ENCODE data around the gene UHRF2.
"Not testable (repeated sequence)": the region's sequence is repeated elsewhere in the genome, so short reads cannot be mapped to it uniquely, and the experiment has no call there.

UHRF2 gene

DNA sequence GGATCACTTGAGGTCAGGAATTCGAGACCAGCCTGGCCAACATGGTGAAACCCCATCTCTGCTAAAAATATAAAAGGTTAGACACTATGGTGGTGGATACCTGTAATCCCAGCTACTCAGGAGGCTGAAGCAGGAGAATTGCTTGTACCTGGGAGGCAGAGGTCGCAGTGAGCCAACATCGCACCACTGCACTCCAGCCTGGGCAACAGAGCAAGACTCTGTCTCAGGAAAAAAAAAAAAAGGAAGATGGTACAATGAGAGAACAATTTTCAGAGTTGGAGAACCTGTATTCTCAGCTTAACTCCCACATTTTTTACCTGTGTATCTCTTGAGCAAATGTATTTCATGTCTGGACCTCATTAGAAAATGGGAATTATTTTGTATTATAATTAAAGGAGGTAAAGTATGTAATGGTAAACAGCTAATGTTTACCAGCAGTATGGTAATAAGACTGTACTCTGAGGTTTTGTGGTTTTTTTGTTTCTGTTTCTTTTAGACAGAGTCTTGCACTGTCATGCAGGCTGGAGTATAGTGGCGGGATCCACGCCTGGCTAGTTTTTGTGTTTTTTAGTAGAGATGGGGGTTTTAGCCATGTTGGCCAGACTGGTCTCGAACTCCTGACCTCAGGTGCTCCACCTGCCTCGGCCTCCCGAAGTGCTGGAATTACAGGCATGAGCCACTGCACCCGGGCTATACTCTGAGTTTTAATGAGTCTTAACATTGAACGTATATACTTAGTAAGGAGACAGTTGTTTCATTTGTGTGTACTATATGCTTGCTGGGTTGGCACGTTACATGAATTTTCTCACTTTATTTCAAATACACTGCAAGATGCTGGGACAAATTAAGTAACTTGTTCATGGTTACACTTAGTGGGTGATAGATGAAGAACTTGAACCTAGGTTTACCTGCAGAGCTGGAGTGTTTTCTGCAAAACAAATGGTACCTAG lies 16.2 kb downstream of the UHRF2 start:
- no peak for DNase-seq (ENCODE audit: low spot score)

DNA sequence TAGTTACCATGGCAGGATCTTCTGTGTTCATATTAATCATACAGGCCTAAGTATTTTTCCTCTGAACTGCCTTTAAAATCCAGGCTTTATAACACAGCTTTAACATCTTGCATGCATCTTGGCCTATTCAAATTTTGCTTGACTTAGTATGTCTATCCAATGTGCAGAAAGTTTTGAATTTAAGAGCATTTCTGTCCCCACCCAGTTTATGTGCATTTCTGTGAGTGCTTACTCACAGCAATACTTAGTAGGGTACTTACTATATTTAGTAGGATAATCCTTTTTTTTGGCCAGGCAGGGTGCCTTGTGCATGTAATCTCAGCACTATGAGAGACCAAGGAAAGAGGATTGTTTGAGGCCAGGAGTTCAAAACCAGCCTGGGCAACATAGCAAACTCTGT lies 18.0 kb downstream of the UHRF2 start:
- no peak for DNase-seq (ENCODE audit: low spot score)

DNA sequence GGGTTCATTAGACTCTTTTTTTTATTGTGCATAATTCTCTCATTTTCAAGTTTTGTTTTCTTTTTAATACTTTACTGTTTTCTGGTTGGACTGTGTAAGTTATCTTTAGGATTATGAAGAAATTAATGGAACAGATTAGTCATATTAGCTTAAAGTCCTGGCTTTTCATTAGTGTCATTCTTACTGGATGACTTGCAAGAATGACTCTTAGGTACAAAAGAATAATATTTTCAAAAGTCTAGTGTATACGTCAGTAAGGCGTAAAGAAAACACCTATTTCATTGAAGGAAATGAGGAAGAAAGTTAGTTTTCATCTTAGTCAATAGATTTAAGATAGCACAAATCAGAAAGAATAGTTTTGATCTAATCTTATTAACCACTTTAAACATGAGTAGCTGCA lies 20.4 kb downstream of the UHRF2 start:
- DNase-seq (ENCODE audit: low spot score), result no peak

GRCh38 chr9:6439051-6439703 lies 26.2 kb downstream of the UHRF2 start:
- DNase-seq (ENCODE audit: low spot score), result no peak

GRCh38 chr9:6440405-6440804 lies 27.4 kb downstream of the UHRF2 start:
- no peak for DNase-seq (ENCODE audit: low spot score)

DNA sequence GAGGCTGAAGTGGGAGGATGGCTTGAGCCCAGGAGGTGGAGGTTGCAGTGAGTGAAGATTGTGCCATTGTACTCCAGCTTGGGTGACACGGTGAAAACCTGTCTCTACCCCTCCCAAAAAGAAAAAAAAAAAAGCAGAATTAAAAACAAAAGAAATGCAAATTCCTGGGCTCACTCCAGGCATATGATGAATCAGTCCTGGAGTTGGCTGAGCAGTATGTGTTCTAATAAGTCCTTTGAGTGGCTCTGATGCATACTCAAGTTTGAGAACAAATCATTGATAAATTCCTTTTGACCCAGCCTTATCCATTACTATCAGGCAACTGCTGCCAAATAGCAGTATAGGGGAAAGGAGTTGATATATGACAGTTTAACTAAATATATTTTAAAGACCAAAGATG lies 28.3 kb downstream of the UHRF2 start:
- no peak for DNase-seq (ENCODE audit: low spot score)

DNA sequence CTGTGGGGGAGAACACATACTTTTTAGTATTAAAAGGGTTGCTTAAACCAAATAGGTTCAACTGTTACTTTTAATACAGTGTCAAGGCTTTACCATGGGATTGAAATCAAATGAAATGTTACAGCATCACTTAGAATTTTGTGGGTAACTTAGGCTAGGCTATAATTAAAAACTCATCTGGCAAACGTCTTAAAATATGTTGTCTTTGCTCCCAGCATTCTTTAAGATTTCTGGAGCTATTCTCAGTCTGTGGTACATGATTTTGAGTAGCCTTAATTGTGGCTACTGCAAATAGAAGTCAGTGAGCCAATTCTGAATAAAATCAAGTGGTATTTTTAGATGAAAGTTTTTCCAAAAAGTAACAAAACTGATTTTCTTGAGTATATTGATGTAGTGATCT lies 30.7 kb downstream of the UHRF2 start:
- no peak for DNase-seq (ENCODE audit: low spot score)

DNA sequence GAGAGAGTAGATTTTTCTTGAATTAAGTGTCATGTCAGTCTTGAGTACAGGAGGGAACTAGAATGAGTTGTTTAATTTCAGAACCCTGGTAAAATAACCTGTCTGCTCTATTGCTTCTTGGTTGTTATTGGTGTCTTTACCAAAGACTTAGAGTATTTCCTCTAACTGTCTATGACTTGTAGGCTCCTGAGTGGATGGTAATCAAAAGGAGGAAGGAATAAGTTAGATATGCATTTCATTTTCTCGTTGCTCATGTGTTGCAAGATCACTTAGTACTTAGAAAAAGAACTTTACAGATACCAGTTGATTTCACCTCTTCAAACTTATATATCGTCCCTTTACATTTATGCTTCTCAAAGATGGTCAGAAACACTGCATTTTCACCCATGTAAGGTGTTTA lies 31.1 kb downstream of the UHRF2 start:
- no peak for DNase-seq (ENCODE audit: low spot score)

DNA sequence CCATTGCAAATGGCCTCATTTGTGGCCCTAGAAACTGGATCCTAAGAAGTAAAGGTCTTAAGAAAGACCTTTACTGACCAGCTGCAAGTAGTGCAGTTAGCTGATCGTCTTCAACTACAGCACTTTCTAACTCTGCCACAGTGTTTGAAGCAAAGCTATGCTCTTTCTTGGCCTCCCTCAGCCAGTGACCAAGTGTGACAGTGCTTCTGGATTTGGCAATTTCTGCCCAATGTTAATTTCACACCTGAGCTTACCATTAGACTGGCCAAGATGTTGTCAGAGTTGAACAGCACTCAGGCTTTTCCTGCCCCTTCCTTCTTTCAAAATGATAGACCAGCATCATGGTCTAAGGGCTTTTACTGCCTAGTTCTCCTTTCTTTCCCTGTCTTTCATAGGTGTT lies 36.1 kb downstream of the UHRF2 start:
- no peak for DNase-seq (ENCODE audit: low spot score)

GRCh38 chr9:6449645-6450044 lies 36.6 kb downstream of the UHRF2 start:
- no peak for DNase-seq (ENCODE audit: low spot score)

- no peak for DNase-seq (ENCODE audit: low spot score)
These were observed 37.8 kb downstream of the UHRF2 start for GRCh38 chr9:6450641-6451375.

GRCh38 chr9:6455292-6455691 lies 42.3 kb downstream of the UHRF2 start:
- DNase-seq (ENCODE audit: low spot score), result not testable (repeated sequence)

DNA sequence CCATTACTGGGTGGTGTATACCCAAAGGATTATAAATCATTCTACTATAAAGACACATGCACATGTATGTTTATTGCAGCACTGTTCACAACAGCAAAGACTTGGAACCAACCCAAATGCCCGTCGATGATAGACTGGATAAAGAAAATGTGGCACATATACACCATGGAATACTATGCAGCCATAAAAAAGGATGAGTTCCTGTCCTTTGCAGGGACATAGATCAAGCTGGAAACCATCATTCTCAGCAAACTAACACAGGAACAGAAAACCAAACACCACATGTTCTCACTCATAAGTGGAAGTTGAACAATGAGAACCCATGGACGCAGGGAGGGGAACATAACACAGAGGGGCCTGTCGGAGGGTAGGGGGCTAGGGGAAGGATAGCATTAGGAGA lies 45.7 kb downstream of the UHRF2 start:
- DNase-seq (ENCODE audit: low spot score), result not testable (repeated sequence)

DNA sequence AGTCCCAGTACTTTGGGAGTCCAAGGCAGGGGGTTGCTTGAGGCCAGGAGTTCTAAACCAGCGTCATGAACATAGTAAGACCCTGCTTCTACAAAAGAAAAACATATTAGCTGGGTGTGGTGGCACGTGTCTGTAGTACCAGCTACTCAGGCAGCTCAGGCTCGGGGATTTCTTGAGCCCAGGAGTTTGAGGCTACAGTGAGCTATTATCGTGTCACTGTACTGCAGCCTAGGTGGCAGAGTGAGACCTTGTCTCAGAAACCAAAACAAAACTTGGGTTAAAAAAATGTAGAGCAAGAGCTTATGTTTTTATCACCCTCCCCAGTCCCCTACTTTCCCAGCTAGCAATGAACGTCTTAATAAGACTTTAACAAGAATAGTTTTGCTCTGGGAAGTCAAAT lies 46.7 kb downstream of the UHRF2 start:
- no peak for DNase-seq (ENCODE audit: low spot score)

- DNase-seq (ENCODE audit: low spot score), result no peak
These were observed 47.3 kb downstream of the UHRF2 start for GRCh38 chr9:6460189-6460768.

- no peak for DNase-seq (ENCODE audit: low spot score)
These were observed 48.6 kb downstream of the UHRF2 start for GRCh38 chr9:6461619-6462018.

- no peak for DNase-seq (ENCODE audit: low spot score)
These were observed 54.1 kb downstream of the UHRF2 start for GRCh38 chr9:6467006-6467625.

GRCh38 chr9:6471231-6471850 lies 58.3 kb downstream of the UHRF2 start:
- DNase-seq (ENCODE audit: low spot score), result no peak

- no peak for DNase-seq (ENCODE audit: low spot score)
These were observed 60.2 kb downstream of the UHRF2 start for GRCh38 chr9:6473151-6473550.

DNA sequence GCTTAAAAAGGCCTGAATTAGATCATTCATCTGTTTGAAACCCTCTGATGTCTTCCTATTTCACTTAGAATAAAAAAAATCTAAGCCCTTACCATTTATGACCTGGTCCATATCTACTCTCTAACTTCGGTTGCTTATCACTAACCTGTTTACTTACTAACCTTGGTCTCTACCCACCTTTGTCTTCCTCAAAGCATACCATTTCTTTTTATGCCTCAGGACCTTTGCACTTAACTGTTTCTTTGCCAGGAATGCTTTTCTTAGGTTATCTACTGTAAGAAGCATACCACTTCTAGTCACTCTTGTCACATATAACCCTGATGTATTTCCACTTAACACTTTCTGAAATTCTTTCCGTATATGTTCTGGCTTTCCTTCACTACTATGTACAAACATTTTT lies 67.0 kb downstream of the UHRF2 start:
- no peak for DNase-seq (ENCODE audit: low spot score)

DNA sequence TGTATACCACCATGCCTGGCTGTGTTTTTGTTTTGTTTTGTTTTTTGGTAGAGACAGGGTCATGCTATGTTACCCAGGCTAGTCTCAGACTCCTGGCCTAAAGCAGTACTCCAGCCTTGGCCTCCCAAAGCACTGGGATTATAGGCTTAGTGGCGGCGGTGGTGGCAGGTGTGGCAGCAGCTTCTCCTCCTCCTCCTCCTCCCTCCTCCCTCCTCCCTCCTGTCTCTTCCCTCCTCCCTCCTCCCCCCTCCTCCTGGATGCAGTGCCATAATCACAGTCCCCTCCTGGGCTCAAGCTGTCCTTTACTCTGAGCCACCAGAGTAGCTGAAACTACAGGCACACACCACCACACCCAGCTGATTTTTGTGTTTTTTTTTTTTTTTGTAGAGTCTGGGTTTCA lies 71.2 kb downstream of the UHRF2 start:
- DNase-seq (ENCODE audit: low spot score), result no peak

DNA sequence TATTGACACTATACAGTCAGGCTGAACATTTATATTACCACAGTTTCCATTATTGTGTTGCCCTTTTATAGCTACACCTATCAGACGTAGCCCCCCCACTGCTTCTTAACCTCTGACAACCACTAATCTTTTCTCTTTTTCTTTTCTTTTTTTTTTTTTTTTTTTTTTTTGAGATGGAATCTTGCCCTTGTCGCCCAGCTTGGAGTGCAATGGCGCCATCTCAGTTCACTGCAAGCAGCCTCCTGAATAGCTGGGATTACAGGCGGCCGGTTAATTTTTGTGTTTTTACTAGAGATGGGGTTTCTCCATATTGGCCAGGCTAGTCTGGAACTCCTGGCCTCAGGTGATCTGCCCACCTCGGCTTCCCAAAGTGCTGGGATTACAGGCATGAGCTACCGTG lies 75.4 kb downstream of the UHRF2 start:
- DNase-seq (ENCODE audit: low spot score), result no peak

Data from iPS-NIHi11 (cell line).